Liver (tissue), 9 donors: Measurements from ENCODE around the gene KCNQ1. TPM values are rescaled to one million over a fixed set of nuclear protein-coding genes. Genes with fewer than 3 reads are reported as not detected.

Source experiments
- DNase-seq: peaks from one replicate; pipeline ENCODE4 v3.0.0-alpha.2; 2017; ENCODE audit warnings: low spot score
- H3K27ac ChIP-seq, 2 donors: one replicate each; pipeline ENCODE4 v1.7.0; 2013; ENCODE audit warnings: inconsistent platforms in 2 of 2, low read length in 2 of 2, control low read depth in 1 of 2, low read depth in 1 of 2, mild to moderate bottlenecking in 1 of 2
- H3K27me3 ChIP-seq, 4 donors: one replicate each; pipeline versions ENCODE4 v1.6.1 to v1.7.0; 2013; ENCODE audit warnings: low read length in 3 of 4, inconsistent platforms in 1 of 4, mild to moderate bottlenecking in 1 of 4, moderate library complexity in 1 of 4; ENCODE audit not compliant: control insufficient read depth in 4 of 4, insufficient read depth in 4 of 4
- H3K36me3 ChIP-seq, 4 donors: one replicate each; pipeline versions ENCODE4 v1.6.1 to v1.7.0; 2013; ENCODE audit warnings: low read length in 3 of 4, mild to moderate bottlenecking in 3 of 4, low read depth in 1 of 4, moderate library complexity in 1 of 4; ENCODE audit not compliant: control insufficient read depth in 4 of 4, insufficient read depth in 3 of 4
- H3K4me1 ChIP-seq, 4 donors: one replicate each; pipeline versions ENCODE4 v1.6.1 to v1.7.0; 2013; ENCODE audit warnings: low read length in 3 of 4, mild to moderate bottlenecking in 3 of 4, moderate library complexity in 1 of 4; ENCODE audit not compliant: control insufficient read depth in 4 of 4, insufficient read depth in 4 of 4
- H3K4me3 ChIP-seq, 3 donors: one replicate each; pipeline versions ENCODE4 v1.6.1 to v1.7.0; 2013; ENCODE audit warnings: low read length in 3 of 3, control low read depth in 1 of 3, low read depth in 1 of 3, mild to moderate bottlenecking in 1 of 3
- H3K9ac ChIP-seq, 2 donors: one replicate each; pipeline ENCODE4 v1.7.0; 2013; ENCODE audit warnings: low read length in 2 of 2, mild to moderate bottlenecking in 2 of 2, moderate library complexity in 2 of 2, control low read depth in 1 of 2, low read depth in 1 of 2
- H3K9me3 ChIP-seq, 4 donors: one replicate each; pipeline versions ENCODE4 v1.6.1 to v1.7.0; 2013; ENCODE audit warnings: low read length in 3 of 4; ENCODE audit not compliant: control insufficient read depth in 4 of 4
- ATF3 ChIP-seq: IDR thresholded peaks from 2 replicates; pipeline ENCODE4 v1.6.1; 2016; ENCODE audit warnings: antibody characterized with exemption
- CTCF ChIP-seq: fragments of 150-350 bp; IDR thresholded peaks from 2 replicates; pipeline ENCODE4 v1.5.1; 2017; ENCODE audit warnings: improper control_type of control experiment, low read depth, low read length; ENCODE audit not compliant: missing input control
- EGR1 ChIP-seq, 2 donors: IDR thresholded peaks; 2 replicates each; pipeline ENCODE4 v1.6.1; 2016 to 2018; ENCODE audit warnings: antibody characterized with exemption in 2 of 2, low read depth in 2 of 2
- FOXA1 ChIP-seq: IDR thresholded peaks from 2 replicates; pipeline ENCODE4 v1.6.1; 2016; ENCODE audit warnings: antibody characterized with exemption
- GABPA ChIP-seq, 2 donors: IDR thresholded peaks in 1 of 2; conservative IDR thresholded peaks in 1 of 2; 2 replicates each; pipeline ENCODE4 v1.6.1; 2016; ENCODE audit warnings: antibody characterized with exemption in 2 of 2, mild to moderate bottlenecking in 1 of 2, moderate library complexity in 1 of 2
- HNF4A ChIP-seq, 2 donors: conservative IDR thresholded peaks; 2 replicates each; pipeline ENCODE4 v1.6.1; 2016; ENCODE audit warnings: antibody characterized with exemption in 2 of 2, mild to moderate bottlenecking in 2 of 2
- HNF4G ChIP-seq: IDR thresholded peaks from 2 replicates; pipeline ENCODE4 v1.6.1; 2016; ENCODE audit warnings: antibody characterized with exemption
- JUND ChIP-seq, 2 donors: IDR thresholded peaks; 2 replicates each; pipeline ENCODE4 v1.6.1; 2016; ENCODE audit warnings: antibody characterized with exemption in 2 of 2
- NR2F2 ChIP-seq: IDR thresholded peaks from 2 replicates; pipeline ENCODE4 v1.6.1; 2016; ENCODE audit warnings: antibody characterized with exemption
- RAD21 ChIP-seq, 2 donors: IDR thresholded peaks; 2 replicates each; pipeline ENCODE4 v1.6.1; 2016; ENCODE audit warnings: antibody characterized with exemption in 2 of 2, mild to moderate bottlenecking in 2 of 2
- REST ChIP-seq: IDR thresholded peaks from 2 replicates; pipeline ENCODE4 v1.6.1; 2016; ENCODE audit warnings: antibody characterized with exemption, mild to moderate bottlenecking
- RXRA ChIP-seq, 2 donors: IDR thresholded peaks; 2 replicates each; pipeline ENCODE4 v1.6.1; 2017 to 2018; ENCODE audit warnings: antibody characterized with exemption in 2 of 2, mild to moderate bottlenecking in 1 of 2
- SP1 ChIP-seq: IDR thresholded peaks from 2 replicates; pipeline ENCODE4 v1.6.1; 2018; ENCODE audit warnings: antibody characterized with exemption, mild to moderate bottlenecking
- TAF1 ChIP-seq: conservative IDR thresholded peaks from 2 replicates; pipeline ENCODE4 v1.6.1; 2016; ENCODE audit warnings: antibody characterized with exemption, mild to moderate bottlenecking
- YY1 ChIP-seq: IDR thresholded peaks from 2 replicates; pipeline ENCODE4 v1.6.1; 2016; ENCODE audit warnings: antibody characterized with exemption, mild to moderate bottlenecking
- ZBTB33 ChIP-seq: IDR thresholded peaks from 2 replicates; pipeline ENCODE4 v1.6.1; 2016; ENCODE audit warnings: antibody characterized with exemption
- WGBS: extraction: QIAGEN DNeasy Blood & Tissue Kit; methylation state at CpG from one replicate; pipeline ENCODE4 v1.1.7; 2013; 5-methylcytosine and 5-hydroxymethylcytosine counted together
- polyA plus RNA-seq, 2 donors: library from polyadenylated mRNA; stranded (reverse) in 1 of 2; unstranded in 1 of 2; fragments of 200-250 nt in 1 of 2; fragments of >200 nt in 1 of 2; fragmentation: Nextera tagmentation in 1 of 2; extraction: Ambion mirVana in 1 of 2; gene quantifications; one replicate each; pipeline versions ENCODE4 v1.2.1 to v1.2.3, GENCODE V29; 2013 to 2015
- total RNA-seq, 2 donors: library from RNA; depleted of rRNA; stranded (reverse); fragments of >200 nt; gene quantifications; one replicate each; pipeline ENCODE4 v1.2.3, GENCODE V29; 2014
- TF ChIP-seq, protein P1 (sequence below): IDR thresholded peaks from 2 replicates; pipeline ENCODE4 v1.6.1; 2016; ENCODE audit warnings: antibody characterized with exemption
- donor health status: healthy.
- donor health status: healthy.
- donor health status: healthy.
- donor health status: healthy.
- donor health status: healthy.

The KCNQ1 gene
- total and polyA plus RNA-seq, 4 donors: 0.31 to 2.2 (median 1.5) TPM

DNA sequence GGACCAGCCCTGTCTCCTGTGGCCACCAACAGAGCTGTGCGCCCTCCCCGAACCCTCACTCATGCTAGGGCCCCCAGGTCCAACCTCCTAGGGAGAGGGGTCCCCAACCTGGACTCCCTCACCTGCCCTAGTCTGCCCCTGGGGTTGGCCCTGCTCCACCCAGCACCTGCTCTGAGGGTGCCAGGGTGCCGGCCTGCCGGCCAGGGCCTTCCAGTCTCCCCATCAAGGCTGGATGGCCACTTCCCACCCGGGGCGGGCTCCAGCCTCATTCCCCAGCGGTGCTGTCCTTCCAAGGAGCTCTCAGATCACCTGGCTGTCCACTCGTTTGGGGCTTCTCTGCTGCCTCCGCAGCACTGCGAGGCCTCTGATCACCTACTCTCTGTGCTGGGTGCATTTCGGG is 401.7 kb downstream of the KCNQ1 start:
- Histone ChIP-seq H3K36me3 (no peaks in the 10 kb centered on the region), H3K27me3 (peaks cover 0 to 9% (median 0%) of the 10 kb centered on the region in 4 donors), H3K27ac (no peak overlapping the region), H3K9ac (no peak overlapping the region), H3K4me1 (no peaks in the 10 kb centered on the region), H3K4me3 (no peak overlapping the region), H3K9me3 (no peaks in the 10 kb centered on the region)
- TF ChIP-seq REST: no peak
- no peak for TF ChIP-seq ATF3
- TF ChIP-seq YY1: no peak
- no peak for TF ChIP-seq RXRA (IDR thresholded peaks at IDR 0.05)
- TF ChIP-seq HNF4A (conservative IDR thresholded peaks at IDR 0.05): no peak
- no peak for TF ChIP-seq EGR1 (IDR thresholded peaks at IDR 0.05; ENCODE audit: low read depth in 2 of 2)
- no peak for TF ChIP-seq SP1
- no peak for DNase-seq
- 94% methylated on average over 11 of the region's 11 CpGs for WGBS

DNA sequence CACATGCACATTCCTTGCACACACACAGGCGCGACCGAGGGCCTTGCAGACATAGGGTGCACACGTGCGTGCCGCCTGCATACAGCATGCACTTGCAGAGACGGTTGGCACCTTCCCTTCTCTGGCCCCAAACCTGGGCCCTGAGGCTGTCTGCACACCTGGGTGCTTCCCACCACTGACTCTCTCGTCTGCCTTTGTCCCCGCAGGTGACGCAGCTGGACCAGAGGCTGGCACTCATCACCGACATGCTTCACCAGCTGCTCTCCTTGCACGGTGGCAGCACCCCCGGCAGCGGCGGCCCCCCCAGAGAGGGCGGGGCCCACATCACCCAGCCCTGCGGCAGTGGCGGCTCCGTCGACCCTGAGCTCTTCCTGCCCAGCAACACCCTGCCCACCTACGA is 402.8 kb downstream of the KCNQ1 start:
- no peak for DNase-seq
- Histone ChIP-seq H3K9ac (no peak overlapping the region), H3K36me3 (no peaks in the 10 kb centered on the region), H3K4me3 (no peak overlapping the region), H3K27ac (no peak overlapping the region), H3K4me1 (no peaks in the 10 kb centered on the region), H3K9me3 (no peaks in the 10 kb centered on the region), H3K27me3 (peaks cover 0 to 9% (median 0%) of the 10 kb centered on the region in 4 donors)
- 94% methylated on average over 21 of the region's 21 CpGs for WGBS
- TF ChIP-seq CTCF (no peak), GABPA (IDR thresholded peaks at IDR 0.05 in 1 of 2, conservative IDR thresholded peaks at IDR 0.05 in 1 of 2) (no peak), SP1 (no peak)

DNA sequence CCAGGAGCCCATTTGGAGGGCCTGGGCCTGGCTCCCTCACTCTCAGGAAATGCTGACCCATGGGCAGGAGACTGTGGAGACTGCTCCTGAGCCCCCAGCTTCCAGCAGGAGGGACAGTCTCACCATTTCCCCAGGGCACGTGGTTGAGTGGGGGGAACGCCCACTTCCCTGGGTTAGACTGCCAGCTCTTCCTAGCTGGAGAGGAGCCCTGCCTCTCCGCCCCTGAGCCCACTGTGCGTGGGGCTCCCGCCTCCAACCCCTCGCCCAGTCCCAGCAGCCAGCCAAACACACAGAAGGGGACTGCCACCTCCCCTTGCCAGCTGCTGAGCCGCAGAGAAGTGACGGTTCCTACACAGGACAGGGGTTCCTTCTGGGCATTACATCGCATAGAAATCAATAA is 403.7 kb downstream of the KCNQ1 start:
- Histone ChIP-seq H3K9me3 (no peaks in the 10 kb centered on the region), H3K36me3 (no peaks in the 10 kb centered on the region), H3K4me3 (no peak overlapping the region), H3K9ac (no peak overlapping the region), H3K27ac (no peak overlapping the region), H3K4me1 (no peaks in the 10 kb centered on the region), H3K27me3 (peaks cover 0 to 9% (median 0%) of the 10 kb centered on the region in 4 donors)
- DNase-seq: no peak
- WGBS: 93% methylated on average over 9 of the region's 9 CpGs
- TF ChIP-seq, protein P1, sequence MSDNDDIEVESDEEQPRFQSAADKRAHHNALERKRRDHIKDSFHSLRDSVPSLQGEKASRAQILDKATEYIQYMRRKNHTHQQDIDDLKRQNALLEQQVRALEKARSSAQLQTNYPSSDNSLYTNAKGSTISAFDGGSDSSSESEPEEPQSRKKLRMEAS: no peak
- no peak for TF ChIP-seq ZBTB33
- TF ChIP-seq RXRA (IDR thresholded peaks at IDR 0.05): no peak
- no peak for TF ChIP-seq SP1
- TF ChIP-seq FOXA1: no peak
- TF ChIP-seq ATF3: no peak
- no peak for TF ChIP-seq GABPA (IDR thresholded peaks at IDR 0.05 in 1 of 2, conservative IDR thresholded peaks at IDR 0.05 in 1 of 2)
- TF ChIP-seq HNF4A (conservative IDR thresholded peaks at IDR 0.05): no peak
- TF ChIP-seq RAD21 (IDR thresholded peaks at IDR 0.05): no peak
- TF ChIP-seq TAF1: no peak
- no peak for TF ChIP-seq HNF4G
- TF ChIP-seq YY1: no peak
- no peak for TF ChIP-seq NR2F2
- no peak for TF ChIP-seq EGR1 (IDR thresholded peaks at IDR 0.05; ENCODE audit: low read depth in 2 of 2)
- no peak for TF ChIP-seq CTCF
- no peak for TF ChIP-seq JUND (IDR thresholded peaks at IDR 0.05)
